ENCODE data around the gene SHROOM3. TPM values are rescaled to one million over a fixed set of nuclear protein-coding genes. Genes with fewer than 3 reads are reported as not detected.

Gene SHROOM3
- total and polyA plus RNA-seq, 2 donors (not counting 1 experiment from before 2014, with no cell fraction given) = 0.91 to 1.5 TPM

- Histone ChIP-seq H3K4me1 (ENCODE audit: control insufficient read depth in 2 of 2, insufficient read depth in 2 of 2, low read length in 2 of 2) (no peaks in the 10 kb centered on the region), H3K27me3 (replicated peaks in 1 of 4; ENCODE audit: control extremely low read depth in 1 of 4, control insufficient read depth in 3 of 4, insufficient read depth in 4 of 4, low read length in 3 of 4) (no peaks in the 10 kb centered on the region), H3K9ac (ENCODE audit: low read length) (no peak overlapping the region), H3K4me2 (replicated peaks; ENCODE audit: low read depth, low read length, poor library complexity, severe bottlenecking) (no peak overlapping the region), H2AFZ (ENCODE audit: insufficient read depth, low read depth, low read length, poor library complexity, severe bottlenecking) (no peak overlapping the region), H3K9me3 (ENCODE audit: control extremely low read depth in 1 of 3, control insufficient read depth in 2 of 3, insufficient read depth in 1 of 3, low read length in 2 of 3) (no peaks in the 10 kb centered on the region), H3K27ac (ENCODE audit: low read length in 2 of 2) (no peak overlapping the region), H3K36me3 (replicated peaks in 1 of 2; ENCODE audit: control extremely low read depth in 1 of 2, control insufficient read depth in 1 of 2, extremely low read depth in 1 of 2, insufficient read depth in 2 of 2, low read length in 1 of 2) (no peaks in the 10 kb centered on the region), H4K20me1 (ENCODE audit: control insufficient read depth, insufficient read depth, low read length, poor library complexity, severe bottlenecking) (no peaks in the 10 kb centered on the region), H3K4me3 (ENCODE audit: control extremely low read depth in 1 of 5, extremely low read depth in 1 of 5, insufficient read depth in 1 of 5, low read depth in 2 of 5, low read length in 4 of 5) (no peak overlapping the region), H3K79me2 (ENCODE audit: control insufficient read depth, insufficient read depth, low read length) (no peaks in the 10 kb centered on the region)
- ChIA-PET POLR2A (no interaction called here), CTCF (no interaction called here)
- no peaks in the 10 kb centered on the region for H3K9me3 Mint-ChIP-seq (ENCODE audit: insufficient read depth)
- H3K27me3 Mint-ChIP-seq = peaks cover 4% of the 10 kb centered on the region
- 100% methylated on average over 1 of the region's 4 CpGs for WGBS (ENCODE audit: insufficient coverage)
- ATAC-seq (ENCODE audit: low read depth) = no peak
- TF ChIP-seq CTCF (IDR thresholded peaks at IDR 0.05) (no peak), EZH2 (IDR thresholded peaks at IDR 0.05; ENCODE audit: borderline replicate concordance, insufficient read depth, low read depth, low read length, poor library complexity, severe bottlenecking) (no peak)
- no peaks in the 10 kb centered on the region for H3K4me1 Mint-ChIP-seq
- H3K4me3 Mint-ChIP-seq = no peak overlapping the region
- intact Hi-C loops (cut with micrococcal nuclease) = no loop called here
- H3K27ac Mint-ChIP-seq = no peak overlapping the region
- DNase-seq = no peak
Observed at GRCh38 chr4:76564123-76564915, 129.3 kb downstream of the SHROOM3 start.

- Histone ChIP-seq H3K4me3 (ENCODE audit: control extremely low read depth in 1 of 5, extremely low read depth in 1 of 5, insufficient read depth in 1 of 5, low read depth in 2 of 5, low read length in 4 of 5) (no peak overlapping the region), H3K4me2 (replicated peaks; ENCODE audit: low read depth, low read length, poor library complexity, severe bottlenecking) (no peak overlapping the region), H3K27ac (ENCODE audit: low read length in 2 of 2) (no peak overlapping the region), H3K36me3 (replicated peaks in 1 of 2; ENCODE audit: control extremely low read depth in 1 of 2, control insufficient read depth in 1 of 2, extremely low read depth in 1 of 2, insufficient read depth in 2 of 2, low read length in 1 of 2) (no peaks in the 10 kb centered on the region), H3K4me1 (ENCODE audit: control insufficient read depth in 2 of 2, insufficient read depth in 2 of 2, low read length in 2 of 2) (no peaks in the 10 kb centered on the region), H2AFZ (ENCODE audit: insufficient read depth, low read depth, low read length, poor library complexity, severe bottlenecking) (no peak overlapping the region), H3K9me3 (ENCODE audit: control extremely low read depth in 1 of 3, control insufficient read depth in 2 of 3, insufficient read depth in 1 of 3, low read length in 2 of 3) (no peaks in the 10 kb centered on the region), H3K27me3 (replicated peaks in 1 of 4; ENCODE audit: control extremely low read depth in 1 of 4, control insufficient read depth in 3 of 4, insufficient read depth in 4 of 4, low read length in 3 of 4) (no peaks in the 10 kb centered on the region), H4K20me1 (ENCODE audit: control insufficient read depth, insufficient read depth, low read length, poor library complexity, severe bottlenecking) (no peaks in the 10 kb centered on the region), H3K9ac (ENCODE audit: low read length) (no peak overlapping the region), H3K79me2 (ENCODE audit: control insufficient read depth, insufficient read depth, low read length) (no peaks in the 10 kb centered on the region)
- no peak for ATAC-seq (ENCODE audit: low read depth)
- Mint-ChIP-seq H3K27me3 (no peaks in the 10 kb centered on the region), H3K27ac (no peak overlapping the region), H3K9me3 (ENCODE audit: insufficient read depth) (no peaks in the 10 kb centered on the region), H3K4me3 (no peak overlapping the region), H3K4me1 (no peaks in the 10 kb centered on the region)
- WGBS (ENCODE audit: insufficient coverage) = 100% methylated on average over 1 of the region's 5 CpGs
- ChIA-PET POLR2A (no interaction called here), CTCF (no interaction called here)
- intact Hi-C loops (cut with micrococcal nuclease) = no loop called here
- no peak for DNase-seq
- TF ChIP-seq CTCF (IDR thresholded peaks at IDR 0.05) = no peak
- no peak for TF ChIP-seq EZH2 (IDR thresholded peaks at IDR 0.05; ENCODE audit: borderline replicate concordance, insufficient read depth, low read depth, low read length, poor library complexity, severe bottlenecking)
Observed at GRCh38 chr4:76568262-76568661, 133.2 kb downstream of the SHROOM3 start.
